GM20000 (cell line): ENCODE data around the gene MKNK1.

Experiments used
- DNase-seq: peaks from one replicate; pipeline ENCODE4 v3.0.0; 2012; ENCODE audit warnings: low spot score
- TF ChIP-seq, protein P1 (sequence below): IDR thresholded peaks from 2 replicates; pipeline ENCODE4 v1.5.1; 2012; ENCODE audit warnings: mild to moderate bottlenecking, control low read depth; ENCODE audit errors: extremely low read depth, missing control alignments

The MKNK1 gene

GRCh38 chr1:46510341-46510997 lies 93.6 kb downstream of the MKNK1 start:
- no peak for DNase-seq
- TF ChIP-seq, protein P1, sequence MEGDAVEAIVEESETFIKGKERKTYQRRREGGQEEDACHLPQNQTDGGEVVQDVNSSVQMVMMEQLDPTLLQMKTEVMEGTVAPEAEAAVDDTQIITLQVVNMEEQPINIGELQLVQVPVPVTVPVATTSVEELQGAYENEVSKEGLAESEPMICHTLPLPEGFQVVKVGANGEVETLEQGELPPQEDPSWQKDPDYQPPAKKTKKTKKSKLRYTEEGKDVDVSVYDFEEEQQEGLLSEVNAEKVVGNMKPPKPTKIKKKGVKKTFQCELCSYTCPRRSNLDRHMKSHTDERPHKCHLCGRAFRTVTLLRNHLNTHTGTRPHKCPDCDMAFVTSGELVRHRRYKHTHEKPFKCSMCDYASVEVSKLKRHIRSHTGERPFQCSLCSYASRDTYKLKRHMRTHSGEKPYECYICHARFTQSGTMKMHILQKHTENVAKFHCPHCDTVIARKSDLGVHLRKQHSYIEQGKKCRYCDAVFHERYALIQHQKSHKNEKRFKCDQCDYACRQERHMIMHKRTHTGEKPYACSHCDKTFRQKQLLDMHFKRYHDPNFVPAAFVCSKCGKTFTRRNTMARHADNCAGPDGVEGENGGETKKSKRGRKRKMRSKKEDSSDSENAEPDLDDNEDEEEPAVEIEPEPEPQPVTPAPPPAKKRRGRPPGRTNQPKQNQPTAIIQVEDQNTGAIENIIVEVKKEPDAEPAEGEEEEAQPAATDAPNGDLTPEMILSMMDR: no peak

GRCh38 chr1:46508757-46509156 lies 95.3 kb downstream of the MKNK1 start:
- TF ChIP-seq, protein P1: no peak
- no peak for DNase-seq
